GM12875 (cell line): ENCODE results near the gene SREBF1.

ENCODE experiments used
- H3K4me3 ChIP-seq: one replicate; pipeline ENCODE4 v1.5.1; 2011; ENCODE audit warnings: low read depth, low read length, control low read depth
- CTCF ChIP-seq: IDR thresholded peaks from 2 replicates; pipeline ENCODE4 v1.5.1; 2011; ENCODE audit warnings: low read depth, mild to moderate bottlenecking, control low read depth, inconsistent platforms, low read length, moderate library complexity, borderline replicate concordance; ENCODE audit not compliant: insufficient read depth

SREBF1 gene

DNA sequence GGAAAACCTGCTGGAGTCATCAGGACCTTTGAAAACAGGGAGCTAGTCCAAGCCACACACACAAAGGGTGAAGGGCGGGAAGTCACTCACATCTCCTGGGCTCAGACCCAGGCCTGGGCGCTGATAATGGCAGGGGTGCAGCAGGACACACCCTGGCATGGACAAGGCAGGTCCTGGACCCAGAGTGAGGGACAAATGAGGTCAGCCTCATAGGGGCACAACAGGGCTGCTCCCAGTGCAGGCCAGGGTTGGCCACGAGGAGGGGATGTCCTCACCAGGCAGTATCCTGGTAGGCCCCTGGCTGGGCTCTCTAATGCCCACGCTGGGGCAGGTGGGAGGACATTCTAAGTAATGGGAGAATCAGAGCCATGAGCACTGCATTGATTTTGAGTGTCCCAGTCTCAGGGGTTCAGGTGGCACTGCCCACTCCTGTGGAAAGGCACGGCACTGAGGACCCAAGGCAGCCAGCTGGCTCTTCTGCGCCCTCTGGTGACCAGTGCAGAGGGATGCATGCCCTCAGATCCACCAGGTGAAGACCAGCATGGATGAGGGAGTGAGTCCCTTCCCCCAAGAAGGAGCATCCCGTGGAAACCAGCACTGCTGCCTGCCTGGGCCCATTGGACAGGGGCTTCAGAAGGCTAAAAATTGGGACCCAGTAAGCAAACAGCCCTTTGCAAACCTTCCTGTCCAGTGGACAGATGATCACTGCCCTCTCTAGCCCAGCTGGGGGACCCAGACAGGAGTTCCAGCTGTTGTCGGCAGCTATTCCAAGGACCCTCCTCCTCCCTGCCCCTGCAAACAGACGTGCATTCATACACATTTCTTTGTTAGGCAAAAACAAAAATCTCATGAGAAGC lies 23.4 kb upstream of the SREBF1 start:
- no peak overlapping the region for H3K4me3 ChIP-seq
- peak; percentile 99 for TF ChIP-seq CTCF

DNA sequence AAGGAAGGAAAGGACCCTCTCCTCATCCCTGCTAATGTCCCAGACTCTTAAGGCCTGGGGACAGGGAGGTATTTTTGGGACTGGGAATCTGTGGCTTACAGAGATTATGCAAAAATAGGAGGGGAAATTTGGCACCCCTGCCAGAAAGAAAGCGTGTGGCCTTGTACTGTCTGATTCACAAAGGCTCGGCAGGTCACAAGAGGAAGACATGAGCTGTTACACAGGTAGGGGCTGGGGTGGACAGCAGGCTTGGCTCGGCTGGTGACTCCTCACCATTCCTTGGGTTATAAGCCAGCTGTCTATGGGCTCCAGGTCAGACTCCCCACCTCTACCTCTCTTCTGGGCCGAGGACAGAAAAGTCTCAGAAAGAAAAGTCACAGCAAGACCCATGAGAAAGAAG lies 20.7 kb upstream of the SREBF1 start:
- H3K4me3 ChIP-seq: no peak overlapping the region
- TF ChIP-seq CTCF: no peak

DNA sequence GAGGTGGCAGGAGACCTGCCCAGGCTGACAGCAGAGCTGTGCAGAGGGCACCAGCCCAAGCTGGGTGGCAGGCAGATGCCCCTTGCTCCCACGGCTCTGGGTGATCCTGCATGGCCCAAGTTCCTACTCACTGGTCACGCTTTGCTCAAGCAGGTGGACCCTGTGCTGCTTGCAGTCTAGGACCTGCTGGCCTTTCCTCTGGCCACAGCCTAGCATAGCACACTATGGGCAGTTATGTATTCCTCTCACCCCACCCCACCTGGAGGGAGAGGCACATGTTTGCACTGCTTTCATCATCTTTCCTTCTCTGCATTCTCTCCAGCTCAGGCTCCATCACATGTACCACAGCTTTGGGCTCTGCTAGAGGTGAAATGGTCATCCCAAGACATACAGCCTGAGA lies 19.6 kb upstream of the SREBF1 start:
- H3K4me3 ChIP-seq: no peak overlapping the region
- no peak for TF ChIP-seq CTCF

DNA sequence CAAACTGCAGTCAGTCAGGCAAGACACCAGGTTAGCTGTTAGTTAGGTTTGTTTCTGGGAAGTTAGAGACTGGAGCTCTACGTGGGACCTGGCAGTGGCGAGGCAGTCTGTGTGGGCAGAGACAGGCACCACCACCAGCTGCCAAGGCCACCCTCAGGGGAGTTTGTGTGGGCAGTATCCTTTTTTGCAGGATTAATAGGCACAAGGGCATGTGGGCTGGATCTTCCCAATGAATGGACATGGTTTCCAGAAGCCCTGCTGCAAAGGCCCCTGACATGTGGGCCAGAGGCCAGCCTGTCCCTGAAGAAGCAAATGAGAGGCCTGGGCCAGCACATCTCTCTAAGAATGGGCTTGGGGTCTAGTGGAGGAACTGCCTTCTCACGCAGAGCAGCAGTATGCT lies 19.2 kb upstream of the SREBF1 start:
- no peak overlapping the region for H3K4me3 ChIP-seq
- no peak for TF ChIP-seq CTCF

DNA sequence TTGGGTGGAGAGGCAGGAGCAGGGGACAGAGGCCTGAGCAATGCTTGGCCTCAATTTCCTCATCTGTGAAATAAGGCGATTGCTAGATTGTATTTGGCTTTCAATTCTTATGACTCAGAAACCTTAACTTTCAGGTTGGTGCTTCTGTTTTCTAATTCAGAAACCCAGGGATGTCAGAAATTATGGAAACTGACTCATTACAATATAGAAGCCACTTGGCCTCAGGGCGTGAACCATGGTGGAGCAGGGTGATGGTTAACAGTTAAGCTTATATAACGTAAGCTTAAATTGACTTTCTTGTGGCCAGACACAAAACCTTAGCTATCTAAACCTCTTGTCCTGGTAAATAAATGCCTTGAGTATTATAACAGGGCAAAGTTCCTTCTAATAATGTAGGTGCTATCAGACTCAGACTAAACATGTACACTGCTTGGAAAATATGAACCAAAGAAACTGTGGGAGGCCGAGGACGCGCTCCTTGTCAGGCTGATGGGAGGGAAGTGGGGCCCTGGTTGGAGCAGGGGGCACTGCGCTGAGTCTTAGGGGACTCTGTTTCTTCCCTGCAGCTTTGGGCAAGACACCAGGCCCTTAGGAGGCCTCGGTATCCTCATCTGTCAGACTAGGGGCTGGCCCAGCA lies 17.1 kb upstream of the SREBF1 start:
- no peak overlapping the region for H3K4me3 ChIP-seq
- TF ChIP-seq CTCF: no peak

DNA sequence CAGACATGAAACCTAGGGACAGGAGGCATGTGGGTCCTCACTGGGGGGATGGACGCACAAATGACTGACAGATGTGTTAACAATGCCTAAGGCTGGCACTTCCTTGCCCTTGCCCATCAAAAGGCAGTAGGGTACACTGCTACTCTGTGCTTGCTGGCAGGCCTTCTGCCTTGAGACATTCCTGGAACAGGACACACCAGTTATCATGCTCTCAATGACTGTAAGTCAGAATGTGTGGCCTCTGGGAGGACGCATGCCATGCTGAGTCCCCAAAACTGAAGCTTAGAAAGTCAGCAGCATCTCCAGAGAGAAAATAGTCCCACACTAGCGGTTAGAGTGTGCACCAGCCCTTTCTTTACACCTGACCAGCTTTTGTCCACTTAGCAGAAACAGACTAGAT lies 16.1 kb upstream of the SREBF1 start:
- H3K4me3 ChIP-seq: no peak overlapping the region
- TF ChIP-seq CTCF: no peak

DNA sequence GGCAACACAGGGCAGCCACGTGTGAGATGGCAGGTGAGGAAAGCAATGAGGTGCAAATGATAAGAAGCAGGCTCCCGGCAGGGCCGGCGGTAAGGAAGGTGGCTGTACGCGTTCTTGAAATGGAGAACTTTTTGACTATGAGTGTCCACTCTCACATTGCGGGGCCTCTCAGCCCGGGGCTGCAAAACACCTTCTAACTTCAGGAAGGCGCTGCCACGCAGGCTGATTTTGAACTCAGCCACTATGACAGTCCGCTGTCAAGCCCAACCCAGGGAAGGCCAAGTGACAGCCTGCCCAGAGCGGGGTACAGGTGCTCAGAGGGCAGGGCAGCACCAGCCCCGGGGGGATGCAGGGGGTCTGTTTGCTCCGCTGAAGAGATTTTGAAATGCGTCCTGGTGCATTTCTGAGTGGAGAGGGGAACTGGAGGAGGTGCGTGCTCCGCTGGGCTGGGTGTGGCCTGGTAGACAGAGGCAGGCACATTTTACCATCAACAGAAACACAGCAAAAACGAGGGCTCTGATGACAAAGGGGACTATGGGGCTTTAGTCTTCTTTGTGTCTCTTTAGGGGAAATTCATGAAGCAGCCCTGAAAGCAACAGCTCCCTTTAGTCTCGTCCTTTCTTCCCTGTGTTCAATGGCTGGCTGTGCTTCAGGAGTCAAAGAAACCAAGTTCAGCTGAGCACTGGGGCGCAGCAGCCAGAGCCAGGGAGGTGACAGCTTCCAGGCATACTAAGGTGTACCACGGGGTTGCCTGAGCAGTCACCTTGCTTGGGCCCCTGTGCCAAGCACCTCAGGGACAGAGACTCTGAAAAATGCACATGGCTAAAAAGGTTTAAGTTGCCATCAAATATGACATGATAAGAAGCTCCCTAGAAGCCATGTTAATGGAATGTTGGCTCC lies 14.6 kb upstream of the SREBF1 start:
- no peak for TF ChIP-seq CTCF
- H3K4me3 ChIP-seq: no peak overlapping the region
